SK-N-SH treated with all-trans-retinoic acid at 6 μM for 48 hours (cell line): ENCODE results near the gene DHRS7B.

ENCODE experiments used
- ATAC-seq: fragments of 200-7000 bp; cut with Tn5 transposase; 3 replicates; pipeline ENCODE4 v1.9.1; 2020; ENCODE audit warnings: mild to moderate bottlenecking, moderate library complexity
- ARNTL ChIP-seq: fragments of 450-650 bp; formaldehyde crosslinking; IDR thresholded peaks from 2 replicates; pipeline ENCODE4 v1.5.0; 2020; ENCODE audit warnings: low read depth, mild to moderate bottlenecking, moderate library complexity, borderline replicate concordance
- BACH2 ChIP-seq: fragments of 250-450 bp; sonication (Bioruptor Pico); IDR thresholded peaks from 2 replicates; pipeline ENCODE4 v1.9.0; 2021; ENCODE audit warnings: mild to moderate bottlenecking, borderline replicate concordance
- CSDC2 ChIP-seq: fragments of 250-450 bp; sonication (Bioruptor Pico); IDR thresholded peaks from 2 replicates; pipeline ENCODE4 v1.5.0; 2020; ENCODE audit warnings: mild to moderate bottlenecking, moderate library complexity
- ESRRG ChIP-seq: fragments of 250-450 bp; sonication (Bioruptor Pico); IDR thresholded peaks from 2 replicates; pipeline ENCODE4 v1.6.1; 2021; ENCODE audit warnings: mild to moderate bottlenecking
- GLIS3 ChIP-seq: fragments of 250-450 bp; sonication (Bioruptor Pico); IDR thresholded peaks from 2 replicates; pipeline ENCODE4 v1.5.0; 2020; ENCODE audit warnings: mild to moderate bottlenecking, moderate library complexity
- OSR1 ChIP-seq: fragments of 250-450 bp; sonication (Bioruptor Pico); IDR thresholded peaks from 2 replicates; pipeline ENCODE4 v1.8.0; 2022; ENCODE audit warnings: moderate library complexity, mild to moderate bottlenecking, inconsistent platforms
- PPARA ChIP-seq: fragments of 250-450 bp; sonication (Bioruptor Pico); IDR thresholded peaks from 2 replicates; pipeline ENCODE4 v1.5.0; 2020; ENCODE audit warnings: mild to moderate bottlenecking, borderline replicate concordance
- TCF4 ChIP-seq: fragments of 250-450 bp; sonication (Bioruptor Pico); IDR thresholded peaks from 2 replicates; pipeline ENCODE4 v1.8.0; 2021; ENCODE audit warnings: mild to moderate bottlenecking, moderate library complexity, borderline replicate concordance
- ZFP3 ChIP-seq: fragments of 250-450 bp; sonication (Bioruptor Pico); IDR thresholded peaks from 2 replicates; pipeline ENCODE4 v1.5.0; 2020; ENCODE audit warnings: mild to moderate bottlenecking, moderate library complexity
- ZFP30 ChIP-seq: fragments of 450-650 bp; formaldehyde crosslinking; IDR thresholded peaks from 2 replicates; pipeline ENCODE4 v1.5.0; 2022; ENCODE audit warnings: mild to moderate bottlenecking, moderate library complexity
- ZNF565 ChIP-seq: fragments of 450-650 bp; formaldehyde crosslinking; conservative IDR thresholded peaks from 2 replicates; pipeline ENCODE4 v1.5.0; 2020; ENCODE audit warnings: low read depth, mild to moderate bottlenecking, moderate library complexity
- ZNF70 ChIP-seq: fragments of 450-650 bp; formaldehyde crosslinking; IDR thresholded peaks from 2 replicates; pipeline ENCODE4 v1.5.0; 2020; ENCODE audit warnings: mild to moderate bottlenecking, moderate library complexity
- ZNF8 ChIP-seq: fragments of 450-650 bp; formaldehyde crosslinking; IDR thresholded peaks from 2 replicates; pipeline ENCODE4 v1.5.0; 2020; ENCODE audit warnings: mild to moderate bottlenecking, moderate library complexity
- TF ChIP-seq, protein P1 (sequence below): fragments of 250-450 bp; sonication (Bioruptor Pico); IDR thresholded peaks from 2 replicates; pipeline ENCODE4 v1.8.0; 2021; ENCODE audit warnings: low read depth, mild to moderate bottlenecking, moderate library complexity, borderline replicate concordance
- TF ChIP-seq, protein P2 (sequence below): fragments of 250-450 bp; sonication (Bioruptor Pico); IDR thresholded peaks from 2 replicates; pipeline ENCODE4 v1.5.0; 2020; ENCODE audit warnings: mild to moderate bottlenecking, moderate library complexity
- TF ChIP-seq, protein P3 (sequence below): fragments of 250-450 bp; sonication (Bioruptor Pico); IDR thresholded peaks from 2 replicates; pipeline ENCODE4 v1.5.1; 2020; ENCODE audit warnings: low read depth, mild to moderate bottlenecking, moderate library complexity
- TF ChIP-seq, protein P4 (sequence below): fragments of 250-450 bp; sonication (Bioruptor Pico); IDR thresholded peaks from 2 replicates; pipeline ENCODE4 v1.8.0; 2020; ENCODE audit warnings: mild to moderate bottlenecking, moderate library complexity, borderline replicate concordance

Gene DHRS7B

DNA sequence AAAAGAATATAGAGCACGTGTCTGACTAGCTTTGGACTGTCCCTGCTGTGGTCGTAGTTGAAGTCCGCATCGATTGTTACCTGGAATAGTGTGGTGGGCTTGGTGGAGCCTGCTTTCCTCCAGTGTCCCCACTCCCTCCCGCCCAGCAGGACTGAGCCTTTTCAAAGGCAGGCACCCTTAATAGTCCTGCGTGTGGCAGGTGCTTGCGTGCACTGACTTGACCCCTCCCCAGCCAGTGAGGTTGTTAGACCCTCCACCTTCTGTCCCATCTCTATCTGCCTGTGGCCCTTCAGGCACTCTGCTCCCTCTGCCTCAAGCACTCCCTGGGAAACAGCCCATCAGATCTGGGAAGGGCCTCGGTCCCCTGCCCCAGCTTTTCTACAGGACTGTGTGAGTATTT lies 50.6 kb downstream of the DHRS7B start (continued):
- TF ChIP-seq, protein P1, sequence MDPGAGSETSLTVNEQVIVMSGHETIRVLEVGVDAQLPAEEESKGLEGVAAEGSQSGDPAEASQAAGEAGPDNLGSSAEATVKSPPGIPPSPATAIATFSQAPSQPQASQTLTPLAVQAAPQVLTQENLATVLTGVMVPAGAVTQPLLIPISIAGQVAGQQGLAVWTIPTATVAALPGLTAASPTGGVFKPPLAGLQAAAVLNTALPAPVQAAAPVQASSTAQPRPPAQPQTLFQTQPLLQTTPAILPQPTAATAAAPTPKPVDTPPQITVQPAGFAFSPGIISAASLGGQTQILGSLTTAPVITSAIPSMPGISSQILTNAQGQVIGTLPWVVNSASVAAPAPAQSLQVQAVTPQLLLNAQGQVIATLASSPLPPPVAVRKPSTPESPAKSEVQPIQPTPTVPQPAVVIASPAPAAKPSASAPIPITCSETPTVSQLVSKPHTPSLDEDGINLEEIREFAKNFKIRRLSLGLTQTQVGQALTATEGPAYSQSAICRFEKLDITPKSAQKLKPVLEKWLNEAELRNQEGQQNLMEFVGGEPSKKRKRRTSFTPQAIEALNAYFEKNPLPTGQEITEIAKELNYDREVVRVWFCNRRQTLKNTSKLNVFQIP (CRISPR knock-in tag): no peak
- TF ChIP-seq PPARA: no peak
- TF ChIP-seq ZFP30 (CRISPR knock-in tag): no peak
- no peak for TF ChIP-seq ZFP3 (CRISPR knock-in tag)
- TF ChIP-seq TCF4: no peak
- no peak for TF ChIP-seq GLIS3
- no peak for TF ChIP-seq BACH2
- TF ChIP-seq ZNF565: no peak

DNA sequence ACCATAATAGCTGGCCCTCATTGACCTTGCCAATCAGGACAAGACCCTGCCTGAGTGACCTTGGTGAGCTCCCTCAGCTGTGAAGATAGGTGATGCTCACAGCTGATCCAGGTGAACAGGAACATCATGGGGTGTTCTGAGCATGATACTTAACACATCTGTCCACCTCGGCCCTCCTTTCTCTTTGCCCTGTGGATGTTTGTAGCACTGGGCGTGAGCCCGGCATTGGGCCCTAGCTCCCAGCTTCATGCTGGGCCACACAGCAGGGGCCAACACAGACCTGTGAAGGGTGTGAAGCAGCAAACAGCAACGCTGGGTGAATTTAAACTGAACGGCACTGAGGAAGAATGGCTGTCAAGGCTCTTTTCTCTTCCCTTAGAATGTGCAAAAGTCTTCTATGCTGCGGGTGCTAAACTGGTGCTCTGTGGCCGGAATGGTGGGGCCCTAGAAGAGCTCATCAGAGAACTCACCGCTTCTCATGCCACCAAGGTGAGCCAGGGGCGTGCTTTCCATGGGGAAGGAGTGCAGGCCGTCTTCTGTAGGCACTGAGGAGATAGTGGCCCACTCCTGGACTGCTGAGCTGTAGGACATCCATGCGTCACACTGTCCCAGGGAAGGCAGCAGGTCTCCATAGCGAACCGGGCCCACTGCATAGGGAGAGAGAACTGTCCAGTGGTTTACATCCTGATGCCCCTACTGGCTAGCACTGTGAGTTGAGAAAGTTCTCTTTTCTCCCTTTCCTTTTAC lies 51.3 kb downstream of the DHRS7B start:
- no peak for ATAC-seq

DNA sequence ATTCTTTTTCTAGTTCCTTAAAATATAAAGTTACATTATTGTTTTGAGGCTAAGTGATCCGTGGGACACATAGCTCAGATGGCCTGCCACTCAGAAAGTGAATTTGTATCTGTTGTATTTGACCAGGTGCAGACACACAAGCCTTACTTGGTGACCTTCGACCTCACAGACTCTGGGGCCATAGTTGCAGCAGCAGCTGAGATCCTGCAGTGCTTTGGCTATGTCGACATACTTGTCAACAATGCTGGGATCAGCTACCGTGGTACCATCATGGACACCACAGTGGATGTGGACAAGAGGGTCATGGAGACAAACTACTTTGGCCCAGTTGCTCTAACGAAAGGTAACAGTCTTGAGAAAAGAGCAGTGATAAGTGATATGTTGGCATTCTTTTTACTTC lies 56.7 kb downstream of the DHRS7B start:
- no peak for ATAC-seq
- no peak for TF ChIP-seq CSDC2 (CRISPR knock-in tag)
- TF ChIP-seq ZNF565: no peak
- TF ChIP-seq, protein P2, sequence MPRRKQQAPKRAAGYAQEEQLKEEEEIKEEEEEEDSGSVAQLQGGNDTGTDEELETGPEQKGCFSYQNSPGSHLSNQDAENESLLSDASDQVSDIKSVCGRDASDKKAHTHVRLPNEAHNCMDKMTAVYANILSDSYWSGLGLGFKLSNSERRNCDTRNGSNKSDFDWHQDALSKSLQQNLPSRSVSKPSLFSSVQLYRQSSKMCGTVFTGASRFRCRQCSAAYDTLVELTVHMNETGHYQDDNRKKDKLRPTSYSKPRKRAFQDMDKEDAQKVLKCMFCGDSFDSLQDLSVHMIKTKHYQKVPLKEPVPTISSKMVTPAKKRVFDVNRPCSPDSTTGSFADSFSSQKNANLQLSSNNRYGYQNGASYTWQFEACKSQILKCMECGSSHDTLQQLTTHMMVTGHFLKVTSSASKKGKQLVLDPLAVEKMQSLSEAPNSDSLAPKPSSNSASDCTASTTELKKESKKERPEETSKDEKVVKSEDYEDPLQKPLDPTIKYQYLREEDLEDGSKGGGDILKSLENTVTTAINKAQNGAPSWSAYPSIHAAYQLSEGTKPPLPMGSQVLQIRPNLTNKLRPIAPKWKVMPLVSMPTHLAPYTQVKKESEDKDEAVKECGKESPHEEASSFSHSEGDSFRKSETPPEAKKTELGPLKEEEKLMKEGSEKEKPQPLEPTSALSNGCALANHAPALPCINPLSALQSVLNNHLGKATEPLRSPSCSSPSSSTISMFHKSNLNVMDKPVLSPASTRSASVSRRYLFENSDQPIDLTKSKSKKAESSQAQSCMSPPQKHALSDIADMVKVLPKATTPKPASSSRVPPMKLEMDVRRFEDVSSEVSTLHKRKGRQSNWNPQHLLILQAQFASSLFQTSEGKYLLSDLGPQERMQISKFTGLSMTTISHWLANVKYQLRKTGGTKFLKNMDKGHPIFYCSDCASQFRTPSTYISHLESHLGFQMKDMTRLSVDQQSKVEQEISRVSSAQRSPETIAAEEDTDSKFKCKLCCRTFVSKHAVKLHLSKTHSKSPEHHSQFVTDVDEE (CRISPR knock-in tag): no peak
- no peak for TF ChIP-seq ZNF70 (CRISPR knock-in tag)
- TF ChIP-seq, protein P1 (CRISPR knock-in tag): no peak
- TF ChIP-seq, protein P3, sequence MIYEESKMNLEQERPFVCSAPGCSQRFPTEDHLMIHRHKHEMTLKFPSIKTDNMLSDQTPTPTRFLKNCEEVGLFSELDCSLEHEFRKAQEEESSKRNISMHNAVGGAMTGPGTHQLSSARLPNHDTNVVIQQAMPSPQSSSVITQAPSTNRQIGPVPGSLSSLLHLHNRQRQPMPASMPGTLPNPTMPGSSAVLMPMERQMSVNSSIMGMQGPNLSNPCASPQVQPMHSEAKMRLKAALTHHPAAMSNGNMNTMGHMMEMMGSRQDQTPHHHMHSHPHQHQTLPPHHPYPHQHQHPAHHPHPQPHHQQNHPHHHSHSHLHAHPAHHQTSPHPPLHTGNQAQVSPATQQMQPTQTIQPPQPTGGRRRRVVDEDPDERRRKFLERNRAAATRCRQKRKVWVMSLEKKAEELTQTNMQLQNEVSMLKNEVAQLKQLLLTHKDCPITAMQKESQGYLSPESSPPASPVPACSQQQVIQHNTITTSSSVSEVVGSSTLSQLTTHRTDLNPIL (CRISPR knock-in tag): no peak
- TF ChIP-seq, protein P4, sequence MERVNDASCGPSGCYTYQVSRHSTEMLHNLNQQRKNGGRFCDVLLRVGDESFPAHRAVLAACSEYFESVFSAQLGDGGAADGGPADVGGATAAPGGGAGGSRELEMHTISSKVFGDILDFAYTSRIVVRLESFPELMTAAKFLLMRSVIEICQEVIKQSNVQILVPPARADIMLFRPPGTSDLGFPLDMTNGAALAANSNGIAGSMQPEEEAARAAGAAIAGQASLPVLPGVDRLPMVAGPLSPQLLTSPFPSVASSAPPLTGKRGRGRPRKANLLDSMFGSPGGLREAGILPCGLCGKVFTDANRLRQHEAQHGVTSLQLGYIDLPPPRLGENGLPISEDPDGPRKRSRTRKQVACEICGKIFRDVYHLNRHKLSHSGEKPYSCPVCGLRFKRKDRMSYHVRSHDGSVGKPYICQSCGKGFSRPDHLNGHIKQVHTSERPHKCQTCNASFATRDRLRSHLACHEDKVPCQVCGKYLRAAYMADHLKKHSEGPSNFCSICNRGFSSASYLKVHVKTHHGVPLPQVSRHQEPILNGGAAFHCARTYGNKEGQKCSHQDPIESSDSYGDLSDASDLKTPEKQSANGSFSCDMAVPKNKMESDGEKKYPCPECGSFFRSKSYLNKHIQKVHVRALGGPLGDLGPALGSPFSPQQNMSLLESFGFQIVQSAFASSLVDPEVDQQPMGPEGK (CRISPR knock-in tag): no peak
- TF ChIP-seq OSR1 (CRISPR knock-in tag): no peak
- TF ChIP-seq ZFP3 (CRISPR knock-in tag): no peak
- no peak for TF ChIP-seq ZFP30 (CRISPR knock-in tag)
- no peak for TF ChIP-seq GLIS3
- no peak for TF ChIP-seq ESRRG (CRISPR knock-in tag)
- TF ChIP-seq BACH2: no peak
- TF ChIP-seq ARNTL (CRISPR knock-in tag): no peak

More for the DNA sequence above, 51.3 kb downstream of the DHRS7B start:
- TF ChIP-seq TCF4: no peak
- no peak for TF ChIP-seq ARNTL (CRISPR knock-in tag)
- TF ChIP-seq ZNF8: no peak
- TF ChIP-seq GLIS3: no peak
- TF ChIP-seq PPARA: no peak
- TF ChIP-seq ZFP3 (CRISPR knock-in tag): no peak
- no peak for TF ChIP-seq CSDC2 (CRISPR knock-in tag)
- no peak for TF ChIP-seq ZFP30 (CRISPR knock-in tag)
- no peak for TF ChIP-seq OSR1 (CRISPR knock-in tag)
- no peak for TF ChIP-seq ZNF70 (CRISPR knock-in tag)
- TF ChIP-seq, protein P1 (CRISPR knock-in tag): no peak
- TF ChIP-seq, protein P2 (CRISPR knock-in tag): no peak
